IPS-20b (cell line): ENCODE measurements around the gene NAV3.

ENCODE experiments used
- H3K27ac ChIP-seq: one replicate; pipeline ENCODE4 v1.5.1; 2013; ENCODE audit warnings: low read length
- H3K27me3 ChIP-seq: 2 replicates; pipeline ENCODE4 v1.6.1; 2013; ENCODE audit warnings: mild to moderate bottlenecking, low read length, inconsistent platforms; ENCODE audit not compliant: insufficient read depth
- H3K36me3 ChIP-seq: 2 replicates; pipeline ENCODE4 v1.6.1; 2013; ENCODE audit warnings: low read depth, mild to moderate bottlenecking, inconsistent platforms, low read length, moderate library complexity; ENCODE audit not compliant: insufficient read depth
- H3K4me1 ChIP-seq: 2 replicates; pipeline ENCODE4 v1.6.1; 2013; ENCODE audit warnings: mild to moderate bottlenecking, control low read depth, inconsistent platforms, low read length, moderate library complexity; ENCODE audit not compliant: insufficient read depth
- H3K4me3 ChIP-seq: 2 replicates; pipeline ENCODE4 v1.5.1; 2013; ENCODE audit warnings: mild to moderate bottlenecking, low read length, inconsistent platforms
- H3K9ac ChIP-seq: 2 replicates; pipeline ENCODE4 v1.6.1; 2013; ENCODE audit warnings: low read depth, mild to moderate bottlenecking, inconsistent platforms, low read length, moderate library complexity
- H3K9me3 ChIP-seq: 2 replicates; pipeline ENCODE4 v1.6.1; 2013; ENCODE audit warnings: mild to moderate bottlenecking, low read depth, low read length, inconsistent platforms; ENCODE audit not compliant: insufficient read depth

NAV3 gene

GRCh38 chr12:77894556-77894955, 63.9 kb downstream of the NAV3 start:
- Histone ChIP-seq H3K4me3 (no peak overlapping the region), H3K9ac (no peak overlapping the region), H3K27ac (no peak overlapping the region), H3K36me3 (no peaks in the 10 kb centered on the region), H3K27me3 (no peaks in the 10 kb centered on the region), H3K4me1 (peaks cover 11% of the 10 kb centered on the region; the same call in 1 of the 2 replicates), H3K9me3 (no peaks in the 10 kb centered on the region)

GRCh38 chr12:77895699-77896098, 65.0 kb downstream of the NAV3 start:
- no peaks in the 10 kb centered on the region for H3K36me3 ChIP-seq
- H3K27me3 ChIP-seq, result no peaks in the 10 kb centered on the region
- no peak overlapping the region for H3K4me3 ChIP-seq
- H3K27ac ChIP-seq, result no peak overlapping the region
- H3K9ac ChIP-seq, result no peak overlapping the region
- peaks cover 11% of the 10 kb centered on the region; the same call in 1 of the 2 replicates for H3K4me1 ChIP-seq
- H3K9me3 ChIP-seq, result no peaks in the 10 kb centered on the region

DNA sequence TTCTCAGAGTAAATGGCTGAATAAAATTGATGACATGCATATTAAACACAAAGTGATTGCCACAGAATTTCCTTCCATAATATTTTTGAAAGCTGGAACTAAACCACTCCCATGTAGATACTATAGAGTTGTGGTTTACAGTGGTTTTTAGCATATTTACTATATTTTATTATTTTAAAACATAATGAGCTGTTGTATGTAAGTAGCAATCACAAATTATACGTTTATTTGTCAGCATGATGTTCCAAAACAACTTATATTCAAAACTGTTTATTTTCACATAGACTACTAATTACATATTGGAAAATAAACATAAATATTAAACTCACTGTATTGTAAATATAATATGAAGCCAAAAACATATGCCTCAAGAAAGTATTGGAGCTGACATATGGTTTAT, 77.2 kb downstream of the NAV3 start:
- H3K36me3 ChIP-seq, result no peaks in the 10 kb centered on the region
- H3K9ac ChIP-seq, result no peak overlapping the region

DNA sequence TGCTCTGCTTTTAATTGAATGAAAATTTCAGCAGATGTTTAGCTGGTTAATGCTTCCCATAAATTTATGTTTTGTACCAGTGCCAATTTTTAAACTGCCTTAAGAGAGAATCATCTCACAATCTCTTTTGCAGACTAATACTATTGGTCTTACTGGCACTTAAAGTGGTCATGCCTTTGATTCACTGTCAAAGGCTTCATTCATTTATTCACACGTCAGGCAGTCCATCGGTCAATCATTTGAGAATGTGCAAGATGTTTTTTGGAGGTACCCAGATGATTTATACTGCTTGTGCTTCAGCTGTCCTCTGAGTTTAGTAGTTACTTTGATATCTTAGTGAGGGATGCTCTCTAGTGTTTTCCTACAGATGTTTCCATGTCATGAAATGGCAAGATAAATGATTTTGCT, 83.4 kb downstream of the NAV3 start:
- Histone ChIP-seq H3K36me3 (no peaks in the 10 kb centered on the region), H3K9ac (no peak overlapping the region), H3K4me1 (no peaks in the 10 kb centered on the region), H3K4me3 (no peak overlapping the region), H3K27ac (no peak overlapping the region), H3K27me3 (no peaks in the 10 kb centered on the region), H3K9me3 (no peaks in the 10 kb centered on the region)

More for the DNA sequence above, 77.2 kb downstream of the NAV3 start:
- Histone ChIP-seq H3K27me3 (no peaks in the 10 kb centered on the region), H3K9me3 (no peaks in the 10 kb centered on the region), H3K27ac (no peak overlapping the region), H3K4me3 (no peak overlapping the region), H3K4me1 (no peaks in the 10 kb centered on the region)

- Histone ChIP-seq H3K36me3 (no peaks in the 10 kb centered on the region), H3K9ac (no peak overlapping the region), H3K4me3 (no peak overlapping the region), H3K27me3 (no peaks in the 10 kb centered on the region), H3K27ac (no peak overlapping the region), H3K9me3 (no peaks in the 10 kb centered on the region), H3K4me1 (no peaks in the 10 kb centered on the region)
These were observed 84.4 kb downstream of the NAV3 start for GRCh38 chr12:77915071-77915600.

DNA sequence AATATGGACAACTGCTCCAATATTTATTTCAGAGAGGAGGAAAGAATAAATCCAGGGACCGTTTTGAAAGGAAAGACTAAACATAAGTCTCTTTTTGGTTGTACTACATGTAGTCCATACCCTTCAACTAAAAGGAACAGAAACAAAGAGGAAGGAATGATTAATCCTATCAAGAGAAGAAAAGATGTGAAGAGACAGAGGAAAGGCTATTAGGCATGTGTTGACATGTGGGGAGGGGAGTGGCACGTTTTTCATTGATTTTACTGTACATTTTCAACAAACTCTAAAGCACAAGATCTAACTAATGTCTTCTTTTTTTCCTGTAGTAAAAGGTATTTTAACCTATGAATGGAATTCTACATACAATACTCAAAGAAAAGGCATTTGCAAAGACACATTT, 85.6 kb downstream of the NAV3 start:
- no peaks in the 10 kb centered on the region for H3K4me1 ChIP-seq
- H3K4me3 ChIP-seq, result no peak overlapping the region
- H3K27ac ChIP-seq, result no peak overlapping the region
- no peak overlapping the region for H3K9ac ChIP-seq
- no peaks in the 10 kb centered on the region for H3K27me3 ChIP-seq
- no peaks in the 10 kb centered on the region for H3K36me3 ChIP-seq
- no peaks in the 10 kb centered on the region for H3K9me3 ChIP-seq

DNA sequence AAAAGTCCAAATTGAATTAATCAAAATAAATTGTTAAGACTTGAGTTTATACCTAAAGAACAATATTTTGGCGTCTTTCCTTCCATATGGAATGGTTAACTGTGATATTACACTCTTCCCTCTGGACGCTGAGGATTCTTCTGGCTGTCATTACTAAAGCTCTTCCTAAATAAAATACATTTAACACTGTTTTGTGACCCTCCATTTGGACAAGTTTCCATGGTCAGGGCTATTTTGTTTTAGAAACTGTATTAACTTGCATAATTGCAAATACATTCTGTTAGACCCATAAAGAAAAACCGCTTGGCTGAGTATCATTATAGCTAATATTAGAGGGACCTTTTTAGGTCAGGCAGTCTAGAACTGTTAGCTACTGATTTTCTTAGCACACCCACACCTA, 87.4 kb downstream of the NAV3 start:
- H3K36me3 ChIP-seq, result no peaks in the 10 kb centered on the region
- H3K4me3 ChIP-seq, result no peak overlapping the region
- no peak overlapping the region for H3K9ac ChIP-seq
- no peaks in the 10 kb centered on the region for H3K9me3 ChIP-seq
- H3K27ac ChIP-seq, result no peak overlapping the region
- no peaks in the 10 kb centered on the region for H3K4me1 ChIP-seq
- H3K27me3 ChIP-seq, result no peaks in the 10 kb centered on the region

GRCh38 chr12:77919450-77919849, 88.8 kb downstream of the NAV3 start:
- Histone ChIP-seq H3K27ac (no peak overlapping the region), H3K9ac (no peak overlapping the region), H3K9me3 (no peaks in the 10 kb centered on the region), H3K4me1 (peaks cover 7% of the 10 kb centered on the region; the same call in 1 of the 2 replicates), H3K36me3 (no peaks in the 10 kb centered on the region), H3K27me3 (no peaks in the 10 kb centered on the region), H3K4me3 (no peak overlapping the region)

DNA sequence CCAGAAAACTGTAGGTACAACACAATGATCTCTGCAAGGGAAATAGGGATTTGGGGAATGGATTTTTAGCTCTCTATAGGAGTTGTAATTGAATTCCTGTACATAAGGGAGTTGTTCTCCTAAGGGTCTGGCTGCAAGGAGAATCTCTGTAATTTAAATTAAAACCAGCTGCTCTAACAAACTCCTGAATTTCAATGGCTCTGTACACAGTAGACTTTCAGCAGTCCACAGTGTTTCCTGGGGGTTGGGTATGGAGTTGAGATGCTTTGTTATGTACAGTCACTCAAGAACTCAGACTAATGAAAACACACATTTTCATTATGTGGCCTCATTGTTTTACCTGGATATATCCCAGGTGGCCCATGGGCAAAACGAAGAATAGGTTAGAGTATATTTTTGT, 93.2 kb downstream of the NAV3 start:
- no peaks in the 10 kb centered on the region for H3K9me3 ChIP-seq
- no peaks in the 10 kb centered on the region for H3K27me3 ChIP-seq
- peaks cover 7% of the 10 kb centered on the region; the same call in 1 of the 2 replicates for H3K4me1 ChIP-seq
- H3K4me3 ChIP-seq, result no peak overlapping the region
- no peak overlapping the region for H3K9ac ChIP-seq
- H3K27ac ChIP-seq, result no peak overlapping the region
- no peaks in the 10 kb centered on the region for H3K36me3 ChIP-seq

DNA sequence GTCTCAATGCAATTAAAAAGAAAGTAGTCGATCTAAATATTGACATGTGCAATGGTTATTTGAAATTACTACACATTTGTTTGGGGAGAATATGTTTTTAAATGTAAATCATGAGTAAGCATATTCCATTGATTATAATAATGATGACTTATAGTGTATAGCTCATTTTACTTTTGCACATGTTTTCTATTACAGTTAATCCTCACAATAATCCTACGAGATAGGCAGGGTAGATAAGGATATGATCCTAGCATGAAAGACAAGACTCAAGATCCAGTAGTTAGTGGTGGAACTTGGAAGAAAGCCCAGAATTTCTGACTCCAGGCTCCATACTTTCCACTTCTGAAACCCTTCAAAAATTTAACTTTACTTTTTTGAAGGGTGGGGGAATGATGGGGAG, 94.0 kb downstream of the NAV3 start:
- Histone ChIP-seq H3K9ac (no peak overlapping the region), H3K9me3 (no peaks in the 10 kb centered on the region), H3K4me1 (peaks cover 7% of the 10 kb centered on the region; the same call in 1 of the 2 replicates), H3K4me3 (no peak overlapping the region), H3K27ac (no peak overlapping the region), H3K36me3 (no peaks in the 10 kb centered on the region), H3K27me3 (no peaks in the 10 kb centered on the region)

DNA sequence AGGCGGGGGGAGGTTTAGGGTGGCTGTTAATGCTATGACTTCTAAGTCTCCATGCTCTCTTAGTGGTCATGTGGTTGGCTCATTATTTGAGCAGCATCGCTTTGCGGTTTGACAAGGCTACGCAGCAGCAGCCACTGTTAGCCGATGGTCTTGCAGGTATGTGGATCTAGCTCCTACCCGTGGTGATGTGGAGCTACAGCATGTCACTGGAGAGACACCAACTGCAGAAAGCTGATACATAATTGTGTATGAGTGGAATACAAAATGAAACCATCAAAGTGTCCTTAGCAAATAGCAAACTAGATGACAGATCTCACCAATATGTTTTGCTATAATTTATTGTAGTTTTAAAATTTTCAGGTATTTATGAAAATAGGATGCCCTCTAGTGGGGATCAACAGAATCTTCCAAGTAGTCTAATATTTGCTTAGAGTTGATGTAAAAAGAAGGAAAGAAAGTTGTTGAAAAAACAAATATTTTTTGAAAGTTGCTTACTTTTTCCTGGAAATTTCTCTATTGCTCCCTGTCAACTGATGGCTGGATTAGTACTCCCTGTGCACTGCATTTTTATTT, 94.9 kb downstream of the NAV3 start:
- Histone ChIP-seq H3K4me1 (peaks cover 7% of the 10 kb centered on the region; the same call in 1 of the 2 replicates), H3K4me3 (no peak overlapping the region)

GRCh38 chr12:77928078-77928477, 97.4 kb downstream of the NAV3 start:
- Histone ChIP-seq H3K36me3 (no peaks in the 10 kb centered on the region), H3K4me1 (peaks cover 7% of the 10 kb centered on the region; the same call in 1 of the 2 replicates), H3K27me3 (no peaks in the 10 kb centered on the region), H3K9me3 (no peaks in the 10 kb centered on the region), H3K4me3 (no peak overlapping the region), H3K27ac (no peak overlapping the region), H3K9ac (no peak overlapping the region)

More for the DNA sequence above, 94.9 kb downstream of the NAV3 start:
- no peaks in the 10 kb centered on the region for H3K9me3 ChIP-seq
- no peak overlapping the region for H3K9ac ChIP-seq
- no peaks in the 10 kb centered on the region for H3K36me3 ChIP-seq
- H3K27ac ChIP-seq, result no peak overlapping the region
- H3K27me3 ChIP-seq, result no peaks in the 10 kb centered on the region
